IPS-18a (cell line): ENCODE measurements around the gene MYOM3.

Source experiments
- H3K27ac ChIP-seq: one replicate; pipeline ENCODE4 v1.5.1; 2013; ENCODE audit warnings: low read length
- H3K27me3 ChIP-seq: one replicate; pipeline ENCODE4 v1.6.1; 2013; ENCODE audit warnings: mild to moderate bottlenecking, low read length; ENCODE audit not compliant: control insufficient read depth, insufficient read depth
- H3K36me3 ChIP-seq: one replicate; pipeline ENCODE4 v1.6.1; 2013; ENCODE audit warnings: low read depth, low read length; ENCODE audit not compliant: control insufficient read depth
- H3K4me1 ChIP-seq: one replicate; pipeline ENCODE4 v1.6.1; 2013; ENCODE audit warnings: low read depth, low read length; ENCODE audit not compliant: control insufficient read depth
- H3K4me3 ChIP-seq: one replicate; pipeline ENCODE4 v1.5.1; 2013; ENCODE audit warnings: low read length
- H3K9ac ChIP-seq: one replicate; pipeline ENCODE4 v1.6.1; 2013; ENCODE audit warnings: mild to moderate bottlenecking, low read length, moderate library complexity
- H3K9me3 ChIP-seq: one replicate; pipeline ENCODE4 v1.6.1; 2013; ENCODE audit warnings: low read depth, low read length; ENCODE audit not compliant: control insufficient read depth

MYOM3 gene

GRCh38 chr1:24089743-24090555 is 22.0 kb downstream of the MYOM3 start:
- no peak overlapping the region for H3K9ac ChIP-seq
- H3K9me3 ChIP-seq: no peaks in the 10 kb centered on the region
- no peak overlapping the region for H3K4me3 ChIP-seq
- H3K36me3 ChIP-seq: no peaks in the 10 kb centered on the region
- no peak overlapping the region for H3K27ac ChIP-seq
- H3K4me1 ChIP-seq: no peaks in the 10 kb centered on the region
- H3K27me3 ChIP-seq: no peaks in the 10 kb centered on the region

- Histone ChIP-seq H3K9me3 (no peaks in the 10 kb centered on the region), H3K9ac (no peak overlapping the region), H3K4me3 (no peak overlapping the region), H3K4me1 (no peaks in the 10 kb centered on the region), H3K27me3 (no peaks in the 10 kb centered on the region), H3K36me3 (no peaks in the 10 kb centered on the region), H3K27ac (no peak overlapping the region)
Measured at GRCh38 chr1:24089027-24089742, 22.8 kb downstream of the MYOM3 start.

GRCh38 chr1:24086466-24086865 is 25.5 kb downstream of the MYOM3 start:
- Histone ChIP-seq H3K9me3 (no peaks in the 10 kb centered on the region), H3K9ac (no peak overlapping the region), H3K27ac (no peak overlapping the region), H3K4me1 (no peaks in the 10 kb centered on the region), H3K27me3 (no peaks in the 10 kb centered on the region), H3K4me3 (no peak overlapping the region), H3K36me3 (no peaks in the 10 kb centered on the region)

GRCh38 chr1:24085546-24085945 is 26.4 kb downstream of the MYOM3 start:
- Histone ChIP-seq H3K36me3 (no peaks in the 10 kb centered on the region), H3K4me3 (no peak overlapping the region), H3K27ac (no peak overlapping the region), H3K4me1 (no peaks in the 10 kb centered on the region), H3K9me3 (no peaks in the 10 kb centered on the region), H3K9ac (no peak overlapping the region), H3K27me3 (no peaks in the 10 kb centered on the region)

GRCh38 chr1:24085007-24085406 is 26.9 kb downstream of the MYOM3 start:
- H3K27ac ChIP-seq: no peak overlapping the region
- H3K9me3 ChIP-seq: no peaks in the 10 kb centered on the region
- no peaks in the 10 kb centered on the region for H3K27me3 ChIP-seq
- no peaks in the 10 kb centered on the region for H3K4me1 ChIP-seq
- H3K36me3 ChIP-seq: no peaks in the 10 kb centered on the region
- no peak overlapping the region for H3K4me3 ChIP-seq
- H3K9ac ChIP-seq: no peak overlapping the region

GRCh38 chr1:24084050-24084449 is 27.9 kb downstream of the MYOM3 start:
- no peak overlapping the region for H3K9ac ChIP-seq
- H3K9me3 ChIP-seq: no peaks in the 10 kb centered on the region
- no peaks in the 10 kb centered on the region for H3K36me3 ChIP-seq
- H3K4me1 ChIP-seq: no peaks in the 10 kb centered on the region
- no peak overlapping the region for H3K4me3 ChIP-seq
- no peak overlapping the region for H3K27ac ChIP-seq
- no peaks in the 10 kb centered on the region for H3K27me3 ChIP-seq

- Histone ChIP-seq H3K27ac (no peak overlapping the region), H3K36me3 (no peaks in the 10 kb centered on the region), H3K4me1 (peaks cover 4% of the 10 kb centered on the region), H3K9ac (no peak overlapping the region), H3K4me3 (no peak overlapping the region), H3K9me3 (no peaks in the 10 kb centered on the region), H3K27me3 (no peaks in the 10 kb centered on the region)
Measured at GRCh38 chr1:24082372-24082771, 29.6 kb downstream of the MYOM3 start.

- H3K4me1 ChIP-seq: peaks cover 4% of the 10 kb centered on the region
- H3K4me3 ChIP-seq: no peak overlapping the region
- H3K9ac ChIP-seq: no peak overlapping the region
- no peaks in the 10 kb centered on the region for H3K9me3 ChIP-seq
- no peaks in the 10 kb centered on the region for H3K36me3 ChIP-seq
- no peaks in the 10 kb centered on the region for H3K27me3 ChIP-seq
- no peak overlapping the region for H3K27ac ChIP-seq
Measured at GRCh38 chr1:24081190-24081589, 30.7 kb downstream of the MYOM3 start.

- no peaks in the 10 kb centered on the region for H3K27me3 ChIP-seq
- H3K9ac ChIP-seq: no peak overlapping the region
- peaks cover 4% of the 10 kb centered on the region for H3K4me1 ChIP-seq
- H3K4me3 ChIP-seq: no peak overlapping the region
- H3K9me3 ChIP-seq: no peaks in the 10 kb centered on the region
- H3K36me3 ChIP-seq: no peaks in the 10 kb centered on the region
- no peak overlapping the region for H3K27ac ChIP-seq
Measured at GRCh38 chr1:24080131-24080530, 31.8 kb downstream of the MYOM3 start.

GRCh38 chr1:24077278-24077978 is 34.5 kb downstream of the MYOM3 start:
- Histone ChIP-seq H3K9ac (no peak overlapping the region), H3K27ac (no peak overlapping the region), H3K36me3 (no peaks in the 10 kb centered on the region), H3K4me3 (no peak overlapping the region), H3K4me1 (peaks cover 4% of the 10 kb centered on the region), H3K27me3 (no peaks in the 10 kb centered on the region), H3K9me3 (no peaks in the 10 kb centered on the region)

- no peak overlapping the region for H3K27ac ChIP-seq
- no peaks in the 10 kb centered on the region for H3K36me3 ChIP-seq
- peaks cover 3% of the 10 kb centered on the region for H3K27me3 ChIP-seq
- H3K9ac ChIP-seq: no peak overlapping the region
- H3K4me3 ChIP-seq: no peak overlapping the region
- H3K4me1 ChIP-seq: peaks cover 4% of the 10 kb centered on the region
- no peaks in the 10 kb centered on the region for H3K9me3 ChIP-seq
Measured at GRCh38 chr1:24075946-24076345, 36.0 kb downstream of the MYOM3 start.
